GM19351 (cell line): ENCODE results near the gene PROP1.
"Not testable (repeated sequence)": the region's sequence is repeated elsewhere in the genome, so short reads cannot be mapped to it uniquely, and the experiment has no call there.

Source experiments
- ATAC-seq: cut with Tn5 transposase; IDR thresholded peaks from one replicate; pipeline ENCODE4 v1.9.1; 2021; ENCODE audit warnings: mild to moderate bottlenecking, moderate library complexity; ENCODE audit not compliant: unreplicated experiment

Gene PROP1

GRCh38 chr5:177945601-177946283, 50.3 kb downstream of the PROP1 start:
- ATAC-seq, result peak; percentile 42

GRCh38 chr5:177945145-177945544, 50.9 kb downstream of the PROP1 start:
- ATAC-seq, result not testable (repeated sequence)

GRCh38 chr5:177943805-177944736, 52.0 kb downstream of the PROP1 start:
- ATAC-seq, result peak; percentile 57

GRCh38 chr5:177942896-177943295, 53.1 kb downstream of the PROP1 start:
- not testable (repeated sequence) for ATAC-seq
